Naive thymus-derived CD4-positive, alpha-beta T cell (primary cell): ENCODE measurements around the gene PIM3. TPM values are rescaled to one million over a fixed set of nuclear protein-coding genes. Genes with fewer than 3 reads are reported as not detected.
A peak's percentile ranks its signal among the peaks of the same experiment; 100 is the strongest.

Source experiments
- ATAC-seq: fragments of 150-1000 bp; cut with Tn5 transposase; 2 replicates; pipeline ENCODE4 v1.10.0; 2021; ENCODE audit warnings: mild to moderate bottlenecking, moderate library complexity
- CTCF ChIA-PET: fragments of 350-600 bp; sonication (Branson Sonifier 250); formaldehyde crosslinking; loops from one replicate; lab custom pipeline; 2021; ENCODE audit warnings: antibody characterized with exemption; lab: Charles Lee
- POLR2A ChIA-PET: fragments of 350-600 bp; sonication (Branson Sonifier 250); formaldehyde crosslinking; loops from one replicate; lab custom pipeline; 2021; ENCODE audit warnings: antibody characterized with exemption, inconsistent platforms; lab: Charles Lee
- DNase-seq, 9 donors: peaks; one replicate each; pipeline versions ENCODE4 v3.0.0 to v3.0.0-alpha.2; 2020 to 2022; ENCODE audit warnings: mixed read lengths in 1 of 9
- H3K27ac ChIP-seq: one replicate; pipeline ENCODE4 v1.7.0; 2013; ENCODE audit warnings: mild to moderate bottlenecking, low read depth, low read length, moderate library complexity
- H3K27me3 ChIP-seq, 2 donors: one replicate each; pipeline ENCODE4 v1.7.0; 2013; ENCODE audit warnings: low read length in 2 of 2, mild to moderate bottlenecking in 2 of 2, moderate library complexity in 2 of 2; ENCODE audit not compliant: control insufficient read depth in 2 of 2, insufficient read depth in 2 of 2
- H3K36me3 ChIP-seq, 3 experiments: 1 replicate in 2 of 3; 2 replicates in 1 of 3; pipeline ENCODE4 v1.7.0; 2013; ENCODE audit warnings: low read length in 3 of 3, mild to moderate bottlenecking in 3 of 3, moderate library complexity in 1 of 3; ENCODE audit not compliant: insufficient read depth in 3 of 3, control insufficient read depth in 2 of 3
- H3K4me1 ChIP-seq, 2 donors: one replicate each; pipeline ENCODE4 v1.7.0; 2013; ENCODE audit warnings: low read length in 2 of 2, mild to moderate bottlenecking in 2 of 2, moderate library complexity in 1 of 2; ENCODE audit not compliant: control insufficient read depth in 2 of 2, insufficient read depth in 2 of 2
- H3K4me3 ChIP-seq: 2 replicates; pipeline ENCODE4 v1.7.0; 2013; ENCODE audit warnings: mild to moderate bottlenecking, low read length
- H3K9me3 ChIP-seq, 3 experiments: 1 replicate in 2 of 3; 2 replicates in 1 of 3; pipeline ENCODE4 v1.7.0; 2013; ENCODE audit warnings: low read length in 3 of 3; ENCODE audit not compliant: control insufficient read depth in 2 of 3
- H3K27ac Mint-ChIP-seq, 9 donors: one replicate each; pipeline ENCODE4 v1.8.0; 2020 to 2022; ENCODE audit warnings: mixed read lengths in 9 of 9, mild to moderate bottlenecking in 8 of 9, moderate library complexity in 5 of 9, inconsistent platforms in 2 of 9
- H3K27me3 Mint-ChIP-seq, 5 donors: one replicate each; pipeline ENCODE4 v1.8.0; 2021 to 2022; ENCODE audit warnings: mixed read lengths in 5 of 5, mild to moderate bottlenecking in 1 of 5
- H3K36me3 Mint-ChIP-seq, 5 donors: one replicate each; pipeline ENCODE4 v1.8.0; 2020 to 2022; ENCODE audit warnings: mixed read lengths in 5 of 5, mild to moderate bottlenecking in 3 of 5, inconsistent platforms in 1 of 5
- H3K4me1 Mint-ChIP-seq, 7 donors: one replicate each; pipeline ENCODE4 v1.8.0; 2020 to 2022; ENCODE audit warnings: mixed read lengths in 7 of 7, mild to moderate bottlenecking in 3 of 7, inconsistent platforms in 1 of 7
- H3K4me3 Mint-ChIP-seq, 10 donors: one replicate each; pipeline ENCODE4 v1.8.0; 2020 to 2022; ENCODE audit warnings: mild to moderate bottlenecking in 10 of 10, mixed read lengths in 10 of 10, moderate library complexity in 6 of 10, inconsistent platforms in 2 of 10
- H3K9me3 Mint-ChIP-seq, 11 donors: one replicate each; pipeline ENCODE4 v1.8.0; 2020 to 2022; ENCODE audit warnings: mixed read lengths in 11 of 11, mild to moderate bottlenecking in 4 of 11, inconsistent platforms in 1 of 11, moderate library complexity in 1 of 11
- intact Hi-C, 2 donors: fragments of 100-400 bp; cut with micrococcal nuclease; formaldehyde crosslinking; loops; one replicate each; pipeline ENCODE4 v1.15.1; 2023
- polyA plus RNA-seq, 2 donors: library from polyadenylated mRNA; unstranded; fragments of 300-500 nt; fragmentation: Illumina TruSeq; gene quantifications; one replicate each; pipeline ENCODE4 v1.2.3, GENCODE V29; 2021
- total RNA-seq, 6 experiments: library from RNA in 5 of 6; stranded (reverse) in 5 of 6; gene quantifications; 1 replicate in 5 of 6; 2 replicates in 1 of 6; pipeline ENCODE4 v1.2.3 and lab custom pipeline; 2021 to 2026

PIM3 gene
- total and polyA plus RNA-seq, 7 experiments from 2014 or later = 21.3 to 164 (median 54.6) TPM

DNA sequence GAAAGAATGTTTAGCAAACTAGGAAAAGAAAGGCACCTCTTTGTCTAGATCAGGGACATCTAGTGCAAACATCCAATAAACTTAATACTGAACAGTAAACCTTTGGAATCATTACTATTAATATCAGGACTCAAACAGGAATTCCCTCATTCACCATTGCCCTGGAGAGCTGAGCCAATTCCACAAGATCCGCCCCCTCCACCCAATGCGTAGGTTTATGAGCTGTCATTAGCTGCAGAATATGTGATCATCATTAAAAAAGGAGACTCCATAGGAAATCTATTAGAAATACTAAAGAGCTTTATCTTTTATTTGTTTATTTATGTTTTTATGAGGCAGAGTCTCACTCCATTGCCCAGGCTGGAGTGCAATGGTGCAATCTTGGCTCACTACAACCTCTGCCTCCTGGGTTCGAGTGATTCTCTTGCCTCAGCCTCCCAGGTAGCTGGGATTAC is 46.5 kb downstream of the PIM3 start:
- Mint-ChIP-seq H3K9me3 (peaks cover 0 to 2% (median 0%) of the 10 kb centered on the region in 11 donors), H3K4me1 (peaks cover 0 to 9% (median 8%) of the 10 kb centered on the region in 7 donors), H3K4me3 (no peak overlapping the region), H3K36me3 (no peaks in the 10 kb centered on the region), H3K27me3 (peaks cover 0 to 25% (median 11%) of the 10 kb centered on the region in 5 donors), H3K27ac (no peak overlapping the region)
- Histone ChIP-seq H3K27ac (no peak overlapping the region), H3K4me3 (no peak overlapping the region), H3K9me3 (no peaks in the 10 kb centered on the region), H3K4me1 (peaks cover 0 to 9% of the 10 kb centered on the region in 2 donors), H3K36me3 (no peaks in the 10 kb centered on the region), H3K27me3 (no peaks in the 10 kb centered on the region)
- intact Hi-C loops = no loop called here
- DNase-seq (no peak), ATAC-seq (no peak)
- CTCF ChIA-PET = no interaction called here
- POLR2A ChIA-PET = no interaction called here

DNA sequence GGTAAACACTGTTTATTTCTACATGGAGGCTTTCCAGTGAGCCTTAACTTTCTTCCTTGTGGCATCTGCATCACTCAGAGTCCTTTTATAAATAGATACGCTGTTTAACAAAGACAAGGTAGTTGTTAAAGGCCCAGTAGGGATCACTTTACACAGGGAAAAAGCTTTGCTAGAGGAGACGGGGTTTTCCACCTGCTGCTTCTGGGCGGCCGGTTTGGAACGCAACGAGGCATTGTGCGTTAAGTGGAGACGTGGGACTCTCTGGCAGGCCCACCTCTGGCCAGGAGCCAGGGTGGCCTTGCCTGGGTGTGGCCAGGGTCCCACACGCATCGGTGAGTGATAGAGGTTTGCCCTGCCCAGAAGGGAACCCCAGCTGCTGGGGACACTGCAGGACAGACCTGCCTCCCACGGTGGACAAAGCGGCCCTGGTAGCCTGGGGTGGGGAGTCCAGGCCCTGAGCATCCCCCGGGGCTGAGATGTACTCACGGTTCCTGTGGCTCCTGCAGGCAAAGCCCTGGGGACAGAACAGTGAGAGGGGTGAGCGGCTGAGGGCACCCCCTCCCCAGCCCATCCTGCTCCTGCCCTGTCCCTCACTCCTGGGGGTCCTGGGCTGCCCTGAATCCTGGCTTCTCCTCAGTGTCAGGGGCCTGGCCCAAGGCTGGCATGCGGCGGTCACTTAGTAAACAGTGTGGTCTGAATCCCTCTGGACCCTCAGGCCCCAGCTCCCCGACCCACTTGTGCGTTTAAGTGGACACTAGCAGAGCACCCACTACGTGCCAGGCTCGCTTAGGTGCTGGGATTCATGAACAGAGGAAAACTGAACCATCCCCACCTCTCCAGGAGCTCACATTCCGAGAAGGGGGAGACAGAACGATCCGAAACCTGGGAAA is 47.8 kb downstream of the PIM3 start:
- Mint-ChIP-seq H3K27ac (no peak overlapping the region), H3K36me3 (no peaks in the 10 kb centered on the region), H3K4me3 (peak overlapping the region in 3 of 10 donors; percentile 10 to 35 (median 30)), H3K27me3 (peaks cover 0 to 22% (median 9%) of the 10 kb centered on the region in 5 donors), H3K4me1 (peaks cover 0 to 11% (median 8%) of the 10 kb centered on the region in 7 donors), H3K9me3 (peaks cover 0 to 2% (median 0%) of the 10 kb centered on the region in 11 donors)
- Histone ChIP-seq H3K4me3 (no peak overlapping the region), H3K36me3 (no peaks in the 10 kb centered on the region), H3K4me1 (peaks cover 0 to 9% of the 10 kb centered on the region in 2 donors), H3K27ac (no peak overlapping the region), H3K9me3 (no peaks in the 10 kb centered on the region), H3K27me3 (no peaks in the 10 kb centered on the region)
- intact Hi-C loops = no loop called here
- POLR2A ChIA-PET = no interaction called here
- DNase-seq = no peak
- no peak for ATAC-seq
- CTCF ChIA-PET = no interaction called here

DNA sequence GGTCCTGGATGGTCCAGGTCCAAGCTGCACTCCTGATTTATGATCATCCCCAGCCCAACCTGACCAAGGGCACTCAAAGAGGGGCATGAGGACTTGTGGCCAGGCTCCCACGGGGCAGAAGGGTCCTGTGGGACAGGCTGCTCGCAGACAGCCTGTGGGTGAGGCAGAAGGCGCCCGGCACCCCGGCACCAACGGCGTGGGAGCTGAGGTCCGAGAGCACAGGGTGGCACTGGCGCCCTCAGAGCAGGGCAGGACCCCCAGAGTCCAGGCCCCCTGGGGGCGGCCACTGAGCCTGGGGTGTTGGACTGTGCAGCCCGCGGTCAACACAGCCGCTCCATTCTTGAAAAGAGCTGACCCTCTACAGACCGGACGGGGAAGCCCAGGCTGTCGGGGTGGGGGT is 48.7 kb downstream of the PIM3 start:
- Mint-ChIP-seq H3K9me3 (peaks cover 0 to 2% (median 0%) of the 10 kb centered on the region in 11 donors), H3K27me3 (peaks cover 0 to 21% (median 9%) of the 10 kb centered on the region in 5 donors), H3K4me1 (peaks cover 0 to 11% (median 8%) of the 10 kb centered on the region in 7 donors), H3K36me3 (no peaks in the 10 kb centered on the region), H3K4me3 (peak overlapping the region in 1 of 10 donors; percentile 35), H3K27ac (peak overlapping the region in 1 of 9 donors; percentile 62)
- intact Hi-C loops = no loop called here
- Histone ChIP-seq H3K4me3 (no peak overlapping the region), H3K4me1 (peaks cover 0 to 9% of the 10 kb centered on the region in 2 donors), H3K9me3 (no peaks in the 10 kb centered on the region), H3K27me3 (no peaks in the 10 kb centered on the region), H3K27ac (no peak overlapping the region), H3K36me3 (no peaks in the 10 kb centered on the region)
- ChIA-PET CTCF (no interaction called here), POLR2A (no interaction called here)
- DNase-seq = no peak
- no peak for ATAC-seq

DNA sequence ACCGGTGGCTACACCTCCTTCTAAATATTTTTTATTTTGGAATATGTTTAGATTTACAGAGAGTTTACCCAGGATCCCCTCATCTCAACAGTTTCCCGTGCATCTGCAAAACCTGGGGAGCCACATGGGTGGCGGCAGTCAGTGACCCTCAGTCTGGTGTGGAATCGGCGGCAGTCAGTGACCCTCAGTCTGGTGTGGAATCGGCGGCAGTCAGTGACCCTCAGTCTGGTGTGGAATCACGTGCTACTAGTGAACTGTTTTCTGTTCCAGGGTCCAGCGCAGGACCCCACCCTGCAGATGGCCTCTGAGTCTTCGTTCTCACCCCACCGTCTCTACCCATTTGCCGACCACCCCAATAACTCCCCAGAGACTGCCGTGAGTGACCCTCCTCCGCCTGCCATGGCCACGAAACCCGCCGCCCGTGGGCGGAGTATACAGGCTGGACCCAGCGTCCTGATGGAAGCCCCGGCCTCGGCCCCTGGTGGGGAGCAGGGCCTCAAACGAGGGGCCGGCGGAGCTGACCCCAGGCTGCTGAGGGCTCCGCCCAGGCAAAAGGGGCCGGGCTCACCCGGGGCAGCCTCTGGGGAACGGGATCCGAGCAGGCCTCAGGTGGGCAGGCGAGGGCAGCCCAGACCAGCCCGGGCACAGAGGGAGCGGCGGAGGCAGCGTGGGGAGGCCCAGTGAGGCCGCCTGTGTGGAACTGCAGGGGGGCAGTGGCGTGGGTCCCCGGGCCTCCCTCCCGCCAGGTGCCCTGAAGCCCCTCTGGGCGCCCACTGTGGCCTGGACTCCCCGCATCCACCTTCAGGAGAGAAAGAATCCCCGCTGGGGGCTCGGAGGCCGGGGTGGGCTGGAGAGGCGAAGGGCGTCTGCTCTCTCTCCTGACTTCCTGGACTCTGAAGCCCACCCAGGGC is 49.4 kb downstream of the PIM3 start:
- H3K4me3 ChIP-seq = no peak overlapping the region
- POLR2A ChIA-PET = no interaction called here
- ATAC-seq = no peak
- CTCF ChIA-PET = no interaction called here
- peaks cover 0 to 11% (median 8%) of the 10 kb centered on the region in 7 donors for H3K4me1 Mint-ChIP-seq
- no peak overlapping the region for H3K27ac Mint-ChIP-seq
- peak overlapping the region in 5 of 10 donors; percentile 40 to 60 (median 49) for H3K4me3 Mint-ChIP-seq
- H3K36me3 ChIP-seq = no peaks in the 10 kb centered on the region
- H3K9me3 ChIP-seq = no peaks in the 10 kb centered on the region
- intact Hi-C loops = no loop called here
- peaks cover 0 to 16% of the 10 kb centered on the region in 2 donors for H3K4me1 ChIP-seq
- no peaks in the 10 kb centered on the region for H3K27me3 ChIP-seq
- H3K27ac ChIP-seq = no peak overlapping the region
- DNase-seq = peak in 1 of 9 donors; percentile 21
- H3K36me3 Mint-ChIP-seq = no peaks in the 10 kb centered on the region
- peaks cover 0 to 2% (median 0%) of the 10 kb centered on the region in 11 donors for H3K9me3 Mint-ChIP-seq
- H3K27me3 Mint-ChIP-seq = peaks cover 0 to 21% (median 9%) of the 10 kb centered on the region in 5 donors

DNA sequence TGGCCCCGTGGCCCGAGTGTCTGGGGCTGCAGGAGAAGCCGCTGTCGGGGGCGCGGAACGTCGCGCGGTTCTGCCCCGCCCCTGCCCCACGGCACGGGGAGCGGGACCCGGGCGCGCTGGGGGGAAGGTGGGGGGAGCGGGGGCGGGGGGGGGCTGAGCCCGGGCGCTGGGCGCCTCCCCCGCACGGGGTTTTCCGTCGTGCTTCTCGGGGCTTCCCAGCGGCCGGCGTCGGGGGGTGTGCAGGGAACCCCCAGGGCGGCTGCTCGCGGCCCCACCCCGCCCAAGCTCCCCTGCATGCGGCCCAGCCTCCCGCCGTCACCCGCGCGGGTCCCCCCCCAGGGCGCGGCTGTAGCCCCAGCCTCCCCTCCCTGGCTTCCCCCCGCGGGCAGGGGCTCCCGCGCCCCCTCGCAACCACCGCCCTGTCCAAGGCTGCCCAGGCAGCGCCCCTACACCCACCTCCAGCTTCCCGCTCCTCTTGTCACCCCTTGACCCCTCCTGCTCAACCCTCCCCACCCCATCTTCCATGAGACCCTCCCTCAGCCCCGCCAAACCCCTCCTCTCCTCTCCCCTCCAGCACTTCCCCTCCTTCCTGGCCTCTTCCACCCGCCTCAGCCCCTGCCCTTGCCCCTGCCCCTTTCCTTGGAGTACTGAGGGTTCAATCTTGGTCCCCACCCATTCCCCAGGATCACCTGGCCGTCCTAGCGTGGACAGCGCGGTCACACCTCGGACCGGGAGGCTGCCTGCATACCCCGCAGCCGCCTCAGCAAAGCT is 50.3 kb downstream of the PIM3 start:
- POLR2A ChIA-PET = no interaction called here

More for the DNA sequence above, 50.3 kb downstream of the PIM3 start:
- Mint-ChIP-seq H3K36me3 (no peaks in the 10 kb centered on the region), H3K4me1 (peaks cover 0 to 11% (median 8%) of the 10 kb centered on the region in 7 donors), H3K4me3 (peak overlapping the region in 6 of 10 donors; percentile 25 to 75 (median 62)), H3K27ac (peak overlapping the region in 1 of 9 donors; percentile 81), H3K9me3 (peaks cover 0 to 2% (median 0%) of the 10 kb centered on the region in 11 donors), H3K27me3 (peaks cover 0 to 22% (median 9%) of the 10 kb centered on the region in 5 donors)
- ATAC-seq (peak; percentile 93), DNase-seq (peak in 6 of 9 donors; percentile 26 to 79 (median 46))
- Histone ChIP-seq H3K27ac (peak overlapping the region; percentile 39), H3K4me1 (peaks cover 2 to 16% of the 10 kb centered on the region in 2 donors), H3K27me3 (no peaks in the 10 kb centered on the region), H3K4me3 (no peak overlapping the region), H3K9me3 (no peaks in the 10 kb centered on the region), H3K36me3 (no peaks in the 10 kb centered on the region)
- CTCF ChIA-PET = no interaction called here
- intact Hi-C loops = no loop called here
